H1 (cell line): Measurements from ENCODE around the gene SIRPB1. TPM values are rescaled to one million over a fixed set of nuclear protein-coding genes. Genes with fewer than 3 reads are reported as not detected.

Source experiments
- BRCA1 ChIP-seq: IDR thresholded peaks from 2 replicates; pipeline ENCODE4 v1.6.1; 2012; ENCODE audit warnings: low read depth, low read length, improper control_type of control experiment
- CHD2 ChIP-seq: IDR thresholded peaks from 2 replicates; pipeline ENCODE4 v1.6.1; 2012; ENCODE audit warnings: low read length, improper control_type of control experiment
- TCF12 ChIP-seq: IDR thresholded peaks from 2 replicates; pipeline ENCODE4 v1.6.1; 2011; ENCODE audit warnings: low read depth, mild to moderate bottlenecking, low read length
- polyA plus RNA-seq, 7 experiments: library from polyadenylated mRNA; depleted of rRNA in 3 of 7; stranded (reverse) in 5 of 7; unstranded in 2 of 7; fragments of >200 nt in 5 of 7; fragments of 200-250 nt in 2 of 7; gene quantifications; 1 replicate in 5 of 7; 2 replicates in 1 of 7; 4 replicates in 1 of 7; pipeline versions ENCODE4 v1.2.1 to v1.2.3, GENCODE V29; 2011 to 2013; ENCODE audit warnings: missing spikeins in 2 of 7, mixed read lengths in 2 of 7
- total RNA-seq: library from RNA; stranded (reverse); fragmentation: NEBNext Ultra II Directional; extraction: Animal tissue kit (Norgen Biotek cat#: 25700); gene quantifications from 2 replicates; pipeline ENCODE4 v1.2.1, GENCODE V29; 2021

SIRPB1 gene
- total and polyA plus RNA-seq, 2 of the 8 experiments (the other 6 are each of a cell fraction or from before 2014, with no cell fraction given), result 0.14 to 0.99 TPM

- TF ChIP-seq BRCA1 (no peak), CHD2 (no peak), TCF12 (no peak)
- TF ChIP-seq, all 59 proteins: peak for 0
Measured at GRCh38 chr20:1628621-1629020, 8.8 kb upstream of the SIRPB1 start (continued).
